Astrocyte (in vitro differentiated cells and primary cell): ENCODE data around the gene WNT7A.

Experiments
- EZH2 ChIP-seq: IDR thresholded peaks from 2 replicates; pipeline ENCODE4 v1.6.1; 2012; ENCODE audit warnings: mild to moderate bottlenecking, low read length, inconsistent platforms; ENCODE audit not compliant: insufficient read depth
- TF ChIP-seq, protein P1 (sequence below): IDR thresholded peaks from 2 replicates; pipeline ENCODE4 v1.5.1; 2011; ENCODE audit warnings: low read depth, mild to moderate bottlenecking, inconsistent platforms, low read length, moderate library complexity; ENCODE audit not compliant: insufficient read depth

DNA sequence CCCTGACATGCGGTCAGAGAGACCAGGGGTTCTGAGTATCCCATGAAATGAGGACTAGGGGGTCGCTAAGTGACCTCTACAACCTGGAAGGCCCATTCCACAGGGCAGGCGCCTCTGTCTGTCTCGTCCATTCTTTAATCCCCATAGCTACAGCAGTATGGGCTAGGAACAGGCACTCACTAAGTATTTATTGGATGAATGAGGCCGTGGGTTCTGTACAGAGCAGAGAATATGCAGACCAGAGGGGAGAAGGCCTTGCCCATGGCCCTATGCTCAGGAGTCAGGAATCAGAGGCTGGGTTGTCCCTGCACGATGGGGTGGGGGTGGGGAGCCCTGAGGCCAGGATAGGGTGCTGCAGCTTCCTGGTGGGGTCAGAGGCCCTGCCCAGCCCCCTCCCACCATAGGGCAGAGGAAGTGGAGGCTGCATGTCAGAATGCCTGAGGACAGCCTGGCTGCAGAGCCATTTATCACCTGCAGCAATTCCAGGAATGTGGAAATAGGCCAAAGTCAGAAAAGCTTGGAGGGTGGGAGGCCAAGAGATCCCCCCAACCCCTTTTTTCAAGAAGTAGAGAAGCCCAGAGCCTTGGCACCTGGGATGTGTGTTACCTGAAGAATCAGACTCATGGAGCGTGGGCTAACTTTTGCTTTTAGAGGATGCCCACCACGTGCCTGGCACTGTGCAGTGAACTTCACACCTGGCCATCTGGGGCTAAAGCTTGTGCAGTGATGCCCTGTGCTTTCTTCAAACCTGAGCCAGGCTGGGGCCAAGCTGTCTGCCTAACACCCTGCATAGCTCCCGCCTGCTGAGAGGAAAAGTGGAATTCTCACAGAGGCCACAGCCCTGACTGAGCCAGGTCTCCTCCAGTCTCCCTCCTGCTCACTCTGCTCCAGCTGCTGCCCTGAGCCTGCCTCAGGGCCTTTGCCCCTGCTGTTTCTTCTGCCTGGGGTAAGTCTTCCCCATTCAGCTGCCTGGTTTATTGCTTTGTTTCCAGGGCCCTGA is 109.4 kb downstream of the WNT7A start:
- no peak for TF ChIP-seq EZH2
- TF ChIP-seq, protein P1, sequence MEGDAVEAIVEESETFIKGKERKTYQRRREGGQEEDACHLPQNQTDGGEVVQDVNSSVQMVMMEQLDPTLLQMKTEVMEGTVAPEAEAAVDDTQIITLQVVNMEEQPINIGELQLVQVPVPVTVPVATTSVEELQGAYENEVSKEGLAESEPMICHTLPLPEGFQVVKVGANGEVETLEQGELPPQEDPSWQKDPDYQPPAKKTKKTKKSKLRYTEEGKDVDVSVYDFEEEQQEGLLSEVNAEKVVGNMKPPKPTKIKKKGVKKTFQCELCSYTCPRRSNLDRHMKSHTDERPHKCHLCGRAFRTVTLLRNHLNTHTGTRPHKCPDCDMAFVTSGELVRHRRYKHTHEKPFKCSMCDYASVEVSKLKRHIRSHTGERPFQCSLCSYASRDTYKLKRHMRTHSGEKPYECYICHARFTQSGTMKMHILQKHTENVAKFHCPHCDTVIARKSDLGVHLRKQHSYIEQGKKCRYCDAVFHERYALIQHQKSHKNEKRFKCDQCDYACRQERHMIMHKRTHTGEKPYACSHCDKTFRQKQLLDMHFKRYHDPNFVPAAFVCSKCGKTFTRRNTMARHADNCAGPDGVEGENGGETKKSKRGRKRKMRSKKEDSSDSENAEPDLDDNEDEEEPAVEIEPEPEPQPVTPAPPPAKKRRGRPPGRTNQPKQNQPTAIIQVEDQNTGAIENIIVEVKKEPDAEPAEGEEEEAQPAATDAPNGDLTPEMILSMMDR = no peak
